ENCODE results near the gene TGFB2. TPM values are rescaled to one million over a fixed set of nuclear protein-coding genes. Genes with fewer than 3 reads are reported as not detected.

Gene TGFB2
- total and polyA plus RNA-seq, 2 donors (not counting 3 experiments of a cell fraction or from before 2014, with no cell fraction given), result 21.2 to 43.5 TPM

- no peak overlapping the region for H3K4me2 ChIP-seq (ENCODE audit: insufficient read depth, low read length)
- BruUV-seq (replicated peaks), result no TSS peak
- no peaks in the 10 kb centered on the region for H3K9me3 ChIP-seq (replicated peaks; ENCODE audit: control insufficient read depth, insufficient read depth, low read length)
- no peaks in the 10 kb centered on the region for H4K20me1 ChIP-seq (replicated peaks; ENCODE audit: control insufficient read depth, extremely low read depth, insufficient read depth, low read length)
- no peak overlapping the region for H3K4me3 ChIP-seq (replicated peaks in 1 of 3; ENCODE audit: insufficient read depth in 1 of 3, low read depth in 1 of 3, low read length in 3 of 3)
- no peaks in the 10 kb centered on the region for H3K36me3 ChIP-seq (ENCODE audit: control insufficient read depth in 2 of 2, extremely low read depth in 1 of 2, insufficient read depth in 2 of 2, low read length in 2 of 2)
- H2AFZ ChIP-seq (ENCODE audit: low read depth, low read length), result no peak overlapping the region
- no peak overlapping the region for H3K27ac ChIP-seq (ENCODE audit: insufficient read depth, low read depth, low read length)
- no peaks in the 10 kb centered on the region for H3K9me1 ChIP-seq (replicated peaks; ENCODE audit: control insufficient read depth, extremely low read depth, insufficient read depth, low read length)
- CTCF ChIA-PET, result no interaction called here
- POLR2A ChIA-PET, result no interaction called here
- DNase-seq (ENCODE audit: low read depth, low spot score), result no peak
- TF ChIP-seq JUN (IDR thresholded peaks at IDR 0.05; ENCODE audit: borderline replicate concordance, insufficient read depth, insufficient read length, low read depth), result no peak
- no peak for TF ChIP-seq CTCF (IDR thresholded peaks at IDR 0.05; ENCODE audit: extremely low read depth in 1 of 2, insufficient read depth in 1 of 2, low read depth in 1 of 2, low read length in 2 of 2)
- no peak for TF ChIP-seq EZH2 (IDR thresholded peaks at IDR 0.05; ENCODE audit: borderline replicate concordance, low read depth, low read length, severe bottlenecking)
- TF ChIP-seq POLR2AphosphoS5 (IDR thresholded peaks at IDR 0.05; ENCODE audit: insufficient read depth, low read depth, low read length), result no peak
- no peak for TF ChIP-seq GATA2 (IDR thresholded peaks at IDR 0.05; ENCODE audit: insufficient read depth, insufficient read length, low read depth, low read length)
- TF ChIP-seq MYC (IDR thresholded peaks at IDR 0.05; ENCODE audit: low read depth, low read length), result no peak
- no peak for TF ChIP-seq FOS (IDR thresholded peaks at IDR 0.05; ENCODE audit: borderline replicate concordance, insufficient read depth, low read length)
- no peak for TF ChIP-seq POLR2A (IDR thresholded peaks at IDR 0.05; ENCODE audit: low read depth, low read length)
- no peak for TF ChIP-seq MAX (IDR thresholded peaks at IDR 0.05; ENCODE audit: insufficient read depth, insufficient read length)
- intact Hi-C loops (cut with micrococcal nuclease), result no loop called here
- H3K4me1 ChIP-seq (ENCODE audit: control insufficient read depth, extremely low read depth, insufficient read depth, low read length), result no peaks in the 10 kb centered on the region
- H3K79me2 ChIP-seq (ENCODE audit: control insufficient read depth, insufficient read depth, low read length), result no peaks in the 10 kb centered on the region
- dilution Hi-C loops (cut with MboI; ENCODE audit: extremely low pct_ligation_motif_present, low sequenced_read_pairs), result no loop called here
- no peak for FAIRE-seq
- H3K27me3 ChIP-seq (ENCODE audit: control insufficient read depth in 2 of 2, insufficient read depth in 2 of 2, low read length in 2 of 2), result no peaks in the 10 kb centered on the region
- H3K9ac ChIP-seq (replicated peaks; ENCODE audit: extremely low read depth, insufficient read depth, low read length), result no peak overlapping the region
These were observed 99.5 kb downstream of the TGFB2 start for GRCh38 chr1:218444588-218444987.
